K562 treated with DMSO at 1 percent for 24 hours (cell line): Measurements from ENCODE around the gene STBD1. TPM values are rescaled to one million over a fixed set of nuclear protein-coding genes. Genes with fewer than 3 reads are reported as not detected.

ENCODE experiments used
- total RNA-seq: library from RNA; unstranded; fragments of 300-600 nt; gene quantifications from 2 replicates; pipeline ENCODE4 v1.2.3, GENCODE V29; 2022; ENCODE audit warnings: low read depth; ENCODE audit not compliant: insufficient read depth

Gene STBD1
- 2.0 and 2.7 TPM in 2 replicates for total RNA-seq

DNA sequence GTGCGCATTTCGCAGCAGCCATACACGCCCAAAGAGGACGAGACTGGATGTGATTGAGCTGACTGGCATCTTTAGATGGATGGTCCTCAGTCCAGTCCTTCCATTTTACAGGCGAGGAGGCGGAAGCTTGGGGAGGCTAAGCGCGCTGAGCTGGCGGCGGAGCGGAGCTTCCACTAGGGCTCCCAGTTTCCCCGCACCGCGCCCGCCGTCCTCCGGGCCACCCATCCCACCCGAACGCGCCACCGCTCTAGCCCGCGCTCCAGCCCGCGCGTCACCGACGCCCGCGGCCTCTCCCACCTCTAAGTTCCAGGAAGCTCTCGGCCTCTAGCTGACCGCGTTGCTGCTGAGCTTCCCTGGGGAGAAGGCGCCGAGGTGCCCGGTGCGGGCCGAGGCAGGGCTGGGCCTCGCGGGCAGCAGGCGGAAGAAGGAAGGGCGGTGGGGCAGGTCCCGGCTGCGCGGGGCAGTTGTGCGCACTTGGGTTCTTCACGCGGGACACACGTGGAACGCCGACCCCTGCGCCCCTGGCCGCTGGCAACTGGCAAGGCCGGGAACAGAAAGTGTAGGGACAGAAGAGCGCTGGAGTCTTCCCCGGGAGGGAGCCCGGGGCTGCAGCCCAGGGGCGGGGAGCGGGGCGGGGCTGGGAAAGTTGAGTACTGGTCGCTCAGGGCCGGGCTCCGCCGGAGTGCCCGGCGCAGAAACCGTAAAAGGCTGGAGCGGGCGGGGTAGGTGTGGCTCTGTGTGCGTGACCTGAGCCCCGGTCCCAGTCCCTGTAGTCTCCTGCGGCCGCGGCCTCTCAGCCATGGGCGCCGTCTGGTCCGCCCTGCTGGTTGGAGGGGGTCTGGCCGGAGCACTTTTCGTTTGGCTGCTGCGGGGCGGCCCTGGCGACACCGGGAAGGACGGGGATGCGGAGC lies at the start of gene STBD1:
Gene STBD1, plus strand, starts transcription at position 763 of the 911 bp plus-strand sequence. Its CDS starts 37 bp downstream, at position 800.

Other genes starting within 250 kb of the STBD1 start
- 0.45 and 1.3 TPM in 2 replicates for gene ART3, start 232.0 kb upstream of the STBD1 start, total RNA-seq
- 23.9 and 27.0 TPM in 2 replicates for gene NUP54, start 158.3 kb upstream of the STBD1 start, total RNA-seq
- gene SCARB2, start 92.9 kb upstream of the STBD1 start, total RNA-seq, result 28.4 and 32.9 TPM in 2 replicates
- gene FAM47E, start 55.0 kb upstream of the STBD1 start, total RNA-seq, result 9.9 and 11.5 TPM in 2 replicates
- not detected in 2 replicates for gene CCDC158, start 114.4 kb downstream of the STBD1 start, total RNA-seq
- not detected in 2 replicates for gene SHROOM3, start 128.5 kb downstream of the STBD1 start, total RNA-seq